SU-DHL-6 (cell line): Measurements from ENCODE around the gene KCNMB2.

ENCODE experiments used
- EZH2phosphoT487 ChIP-seq: fragments of 200-600 bp; sonication (generic), shearing (Covaris generic); conservative IDR thresholded peaks from 2 replicates; pipeline ENCODE4 v1.6.1; 2018; ENCODE audit warnings: mild to moderate bottlenecking, antibody characterized with exemption, low read length, moderate library complexity, mixed read lengths
- TF ChIP-seq, protein P1 (sequence below): fragments of 200-600 bp; sonication (generic); IDR thresholded peaks from one replicate; pipeline ENCODE4 v1.5.1; 2017; ENCODE audit warnings: antibody characterized with exemption, mild to moderate bottlenecking, low read length, moderate library complexity; ENCODE audit not compliant: insufficient read depth, poor library complexity, severe bottlenecking

DNA sequence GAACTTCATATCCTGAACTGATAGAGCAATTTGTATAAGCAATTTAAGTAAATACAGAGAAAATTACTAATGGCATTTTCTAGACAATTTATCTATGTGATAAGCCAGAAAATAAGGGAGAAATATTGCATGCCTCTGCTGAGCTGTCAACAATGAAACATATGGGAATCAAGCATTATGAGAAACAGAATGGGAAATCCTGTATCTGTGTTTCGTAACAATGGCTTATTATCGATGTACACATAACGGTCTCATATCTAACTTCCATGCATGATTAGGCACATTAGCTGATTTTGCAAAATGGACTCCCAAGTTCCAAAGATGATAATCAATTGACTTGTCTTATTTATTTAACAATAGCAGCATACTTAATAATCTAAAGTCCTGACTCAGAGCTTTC, 30.4 kb upstream of the KCNMB2 start:
- TF ChIP-seq, protein P1, sequence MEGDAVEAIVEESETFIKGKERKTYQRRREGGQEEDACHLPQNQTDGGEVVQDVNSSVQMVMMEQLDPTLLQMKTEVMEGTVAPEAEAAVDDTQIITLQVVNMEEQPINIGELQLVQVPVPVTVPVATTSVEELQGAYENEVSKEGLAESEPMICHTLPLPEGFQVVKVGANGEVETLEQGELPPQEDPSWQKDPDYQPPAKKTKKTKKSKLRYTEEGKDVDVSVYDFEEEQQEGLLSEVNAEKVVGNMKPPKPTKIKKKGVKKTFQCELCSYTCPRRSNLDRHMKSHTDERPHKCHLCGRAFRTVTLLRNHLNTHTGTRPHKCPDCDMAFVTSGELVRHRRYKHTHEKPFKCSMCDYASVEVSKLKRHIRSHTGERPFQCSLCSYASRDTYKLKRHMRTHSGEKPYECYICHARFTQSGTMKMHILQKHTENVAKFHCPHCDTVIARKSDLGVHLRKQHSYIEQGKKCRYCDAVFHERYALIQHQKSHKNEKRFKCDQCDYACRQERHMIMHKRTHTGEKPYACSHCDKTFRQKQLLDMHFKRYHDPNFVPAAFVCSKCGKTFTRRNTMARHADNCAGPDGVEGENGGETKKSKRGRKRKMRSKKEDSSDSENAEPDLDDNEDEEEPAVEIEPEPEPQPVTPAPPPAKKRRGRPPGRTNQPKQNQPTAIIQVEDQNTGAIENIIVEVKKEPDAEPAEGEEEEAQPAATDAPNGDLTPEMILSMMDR: no peak
- no peak for TF ChIP-seq EZH2phosphoT487
